GM23248 (cell line): ENCODE measurements around the gene PRODH2. TPM values are rescaled to one million over a fixed set of nuclear protein-coding genes. Genes with fewer than 3 reads are reported as not detected.

Experiments used
- DNase-seq: peaks from one replicate; pipeline ENCODE4 v3.0.0-alpha.2; 2015
- H2AFZ ChIP-seq: fragments of 200-600 bp; sonication (generic); 2 replicates; pipeline ENCODE4 v1.6.1; 2016; ENCODE audit warnings: antibody characterized with exemption
- H3F3A ChIP-seq: fragments of 200-600 bp; sonication (generic); 2 replicates; pipeline ENCODE4 v1.6.1; 2016; ENCODE audit warnings: mild to moderate bottlenecking, antibody characterized with exemption, mixed run types; ENCODE audit not compliant: insufficient read depth
- H3K27ac ChIP-seq: fragments of 200-600 bp; sonication (generic); 2 replicates; pipeline ENCODE4 v1.5.1; 2016; ENCODE audit warnings: mild to moderate bottlenecking
- H3K27me3 ChIP-seq: fragments of 200-600 bp; sonication (generic); replicated peaks from 2 replicates; pipeline ENCODE4 v1.6.1; 2016; ENCODE audit warnings: mild to moderate bottlenecking; ENCODE audit not compliant: insufficient read depth
- H3K36me3 ChIP-seq: fragments of 200-600 bp; sonication (generic); 2 replicates; pipeline ENCODE4 v1.6.1; 2016; ENCODE audit warnings: low read depth, mild to moderate bottlenecking
- H3K4me1 ChIP-seq: fragments of 200-600 bp; sonication (generic); 2 replicates; pipeline ENCODE4 v1.6.1; 2016; ENCODE audit warnings: mild to moderate bottlenecking; ENCODE audit not compliant: insufficient read depth
- H3K4me2 ChIP-seq: fragments of 200-600 bp; sonication (generic); one replicate; pipeline ENCODE4 v1.6.1; 2016; ENCODE audit warnings: mild to moderate bottlenecking; ENCODE audit not compliant: unreplicated experiment
- H3K4me3 ChIP-seq: fragments of 200-600 bp; sonication (generic); 2 replicates; pipeline ENCODE4 v1.5.1; 2016; ENCODE audit warnings: mild to moderate bottlenecking
- H3K79me2 ChIP-seq: fragments of 200-600 bp; sonication (generic); 2 replicates; pipeline ENCODE4 v1.6.1; 2016; ENCODE audit warnings: mild to moderate bottlenecking; ENCODE audit not compliant: insufficient read depth
- H3K9ac ChIP-seq: fragments of 200-600 bp; sonication (generic); 2 replicates; pipeline ENCODE4 v1.6.1; 2016; ENCODE audit warnings: mild to moderate bottlenecking
- H3K9me2 ChIP-seq: fragments of 200-600 bp; sonication (generic); 2 replicates; pipeline ENCODE4 v1.6.1; 2016; ENCODE audit warnings: mixed run types, mild to moderate bottlenecking, moderate library complexity; ENCODE audit not compliant: insufficient read depth
- H3K9me3 ChIP-seq: fragments of 200-600 bp; sonication (generic); one replicate; pipeline ENCODE4 v1.6.1; 2017; ENCODE audit warnings: low read depth
- H4K20me1 ChIP-seq: fragments of 200-600 bp; sonication (generic); 2 replicates; pipeline ENCODE4 v1.6.0; 2016; ENCODE audit not compliant: insufficient read depth
- EZH2 ChIP-seq: fragments of 200-600 bp; sonication (generic); IDR thresholded peaks from 2 replicates; pipeline ENCODE4 v1.6.1; 2018; ENCODE audit warnings: antibody characterized with exemption, mild to moderate bottlenecking; ENCODE audit not compliant: insufficient read depth, poor library complexity, severe bottlenecking
- EZH2phosphoT487 ChIP-seq: fragments of 200-600 bp; sonication (generic); IDR thresholded peaks from 2 replicates; pipeline ENCODE4 v1.6.1; 2018; ENCODE audit warnings: antibody characterized with exemption, moderate library complexity, mild to moderate bottlenecking, low read depth; ENCODE audit not compliant: insufficient read depth
- WGBS, 2 experiments: methylation state at CpG; one replicate each; pipeline ENCODE4 v1.1.6; 2015 to 2017; ENCODE audit warnings: low lambda C conversion rate in 2 of 2, low coverage in 1 of 2; ENCODE audit errors: missing lambda C conversion rate in 2 of 2; 5-methylcytosine and 5-hydroxymethylcytosine counted together
- in situ Hi-C: fragments of 300-500 bp; cut with MboI; formaldehyde crosslinking; loops from 2 replicates; pipeline ENCODE4 v1.15.0; 2020
- polyA plus RNA-seq: library from polyadenylated mRNA; unstranded; fragments of >200 nt; fragmentation: Nextera tagmentation; extraction: Ambion mirVana; gene quantifications from 2 replicates; pipeline ENCODE4 v1.2.1, GENCODE V29; 2016
- total RNA-seq: library from RNA; depleted of rRNA; stranded (reverse); fragments of >200 nt; shearing (Covaris generic); gene quantifications from 2 replicates; pipeline ENCODE4 v1.2.3, GENCODE V29; 2014

The PRODH2 gene
- total and polyA plus RNA-seq, 2 experiments from 2014 or later: not detected

DNA sequence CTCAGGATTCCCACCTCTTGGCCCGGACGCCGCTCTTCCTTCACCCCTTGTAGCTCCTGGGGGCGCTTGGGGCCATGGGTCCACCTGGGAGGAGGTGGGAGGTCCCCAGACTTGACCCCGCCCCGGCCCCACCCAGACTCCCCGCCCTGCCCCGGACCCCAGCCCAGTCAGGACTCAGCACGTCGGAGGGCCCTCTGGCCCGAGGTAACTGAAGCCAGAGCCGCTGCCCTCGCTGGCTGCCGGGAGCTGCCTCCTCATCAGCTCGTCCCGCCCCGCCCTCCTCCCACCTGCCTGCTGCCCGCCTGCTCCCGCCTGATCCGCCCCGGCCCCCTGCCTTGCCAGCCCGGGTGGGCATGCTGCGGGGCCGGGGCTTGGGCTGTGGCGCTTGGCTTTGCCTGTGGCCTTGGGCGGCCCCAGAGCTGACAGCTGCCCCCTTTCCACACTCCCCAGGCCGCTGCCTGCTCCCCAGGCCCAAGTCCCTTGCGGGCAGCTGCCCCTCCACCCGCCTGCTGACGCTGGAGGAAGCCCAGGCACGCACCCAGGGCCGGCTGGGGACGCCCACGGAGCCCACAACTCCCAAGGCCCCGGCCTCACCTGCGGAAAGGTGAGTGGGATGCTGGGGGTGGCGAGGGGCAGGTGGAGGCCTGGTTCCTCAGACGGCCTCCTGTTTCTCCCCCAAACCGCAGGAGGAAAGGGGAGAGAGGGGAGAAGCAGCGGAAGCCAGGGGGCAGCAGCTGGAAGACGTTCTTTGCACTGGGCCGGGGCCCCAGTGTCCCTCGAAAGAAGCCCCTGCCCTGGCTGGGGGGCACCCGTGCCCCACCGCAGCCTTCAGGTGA lies 27.9 kb downstream of the PRODH2 start:
- Histone ChIP-seq H3K9me2 (no peaks in the 10 kb centered on the region), H3K4me1 (no peaks in the 10 kb centered on the region), H3K27ac (no peak overlapping the region), H3K79me2 (no peaks in the 10 kb centered on the region), H3K9ac (no peak overlapping the region), H3F3A (no peaks in the 10 kb centered on the region), H4K20me1 (no peaks in the 10 kb centered on the region), H2AFZ (no peak overlapping the region), H3K36me3 (no peaks in the 10 kb centered on the region), H3K27me3 (no peaks in the 10 kb centered on the region), H3K4me3 (no peak overlapping the region), H3K4me2 (no peak overlapping the region), H3K9me3 (no peaks in the 10 kb centered on the region)
- DNase-seq: no peak
- in situ Hi-C loops: no loop called here
- TF ChIP-seq EZH2: no peak
- TF ChIP-seq EZH2phosphoT487: no peak
- 77 to 84% methylated on average over 19 to 44 of the region's 45 CpGs for WGBS, 2 experiments

DNA sequence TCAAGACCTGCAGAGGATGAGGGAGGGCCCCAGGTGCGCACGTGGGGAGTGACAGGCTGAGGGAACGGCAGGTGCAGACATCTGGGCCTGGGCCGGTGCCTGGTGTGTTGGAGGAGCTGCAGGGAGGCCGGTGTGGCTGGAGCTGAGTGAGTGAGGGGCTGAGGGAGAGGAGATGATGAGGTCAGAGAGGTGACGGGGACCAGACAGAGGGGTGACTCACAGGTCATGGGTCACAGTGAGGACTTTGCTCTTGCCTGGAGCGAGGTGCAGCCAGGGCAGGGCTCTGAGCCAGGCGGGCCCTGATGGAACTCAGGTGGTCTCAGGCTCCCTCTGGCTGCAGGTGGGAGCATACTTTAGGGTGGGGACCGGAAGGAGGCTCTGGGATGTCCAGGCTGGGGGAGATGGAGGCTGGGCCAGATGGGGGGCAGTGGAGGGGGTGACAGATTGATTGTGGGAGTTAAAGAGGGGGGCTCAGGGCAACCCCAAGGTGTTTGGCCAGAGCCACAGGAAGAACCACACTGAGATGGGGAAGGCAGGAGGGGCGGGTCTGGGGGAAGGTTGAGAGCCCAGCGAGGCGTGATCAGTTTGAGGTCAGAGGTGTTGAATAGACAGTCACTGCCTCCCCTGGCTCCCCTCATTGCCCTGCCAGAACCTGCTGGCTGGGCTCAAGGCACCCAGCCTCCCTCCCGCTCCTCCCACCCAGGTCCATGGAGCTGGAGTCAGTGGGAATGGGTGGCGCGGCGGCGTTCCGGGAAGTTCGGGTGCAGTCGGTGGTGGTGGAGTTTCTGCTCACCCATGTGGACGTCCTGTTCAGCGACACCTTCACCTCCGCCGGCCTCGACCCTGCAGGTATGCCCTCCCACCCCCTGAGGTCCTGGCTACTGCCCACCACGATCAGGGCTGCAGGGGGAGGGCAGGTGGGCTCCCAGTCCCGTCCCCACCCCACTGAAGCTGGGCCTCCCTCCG lies 28.9 kb downstream of the PRODH2 start:
- Histone ChIP-seq H3K79me2 (no peaks in the 10 kb centered on the region), H3K9me2 (no peaks in the 10 kb centered on the region), H3K27ac (no peak overlapping the region), H3F3A (no peaks in the 10 kb centered on the region), H3K4me2 (no peak overlapping the region), H3K4me3 (no peak overlapping the region), H4K20me1 (no peaks in the 10 kb centered on the region), H3K4me1 (no peaks in the 10 kb centered on the region), H2AFZ (no peak overlapping the region), H3K36me3 (no peaks in the 10 kb centered on the region), H3K27me3 (no peaks in the 10 kb centered on the region), H3K9ac (no peak overlapping the region), H3K9me3 (no peaks in the 10 kb centered on the region)
- in situ Hi-C loops: no loop called here
- TF ChIP-seq EZH2phosphoT487: no peak
- TF ChIP-seq EZH2: no peak
- WGBS, 2 experiments: 84 to 91% methylated on average over 14 to 28 of the region's 28 CpGs
- DNase-seq: no peak

DNA sequence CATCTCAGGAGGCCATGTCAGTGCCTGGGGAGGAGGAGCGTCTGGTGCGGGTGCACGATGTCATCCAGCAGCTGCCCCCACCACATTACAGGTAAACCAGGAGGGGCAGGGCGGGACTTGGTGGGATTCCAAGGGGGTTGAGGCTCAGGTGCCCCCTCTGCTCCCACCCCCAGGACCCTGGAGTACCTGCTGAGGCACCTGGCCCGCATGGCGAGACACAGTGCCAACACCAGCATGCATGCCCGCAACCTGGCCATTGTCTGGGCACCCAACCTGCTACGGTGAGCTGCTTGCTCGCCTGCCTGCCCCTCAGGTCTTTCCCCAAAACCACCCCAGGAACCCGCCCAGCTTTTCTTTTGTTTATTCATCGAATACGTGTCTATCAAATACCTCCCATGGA lies 30.1 kb downstream of the PRODH2 start:
- DNase-seq: no peak
- no peaks in the 10 kb centered on the region for H3K79me2 ChIP-seq
- H3K9me3 ChIP-seq: no peaks in the 10 kb centered on the region
- no peak overlapping the region for H3K27ac ChIP-seq
- no peaks in the 10 kb centered on the region for H3K4me1 ChIP-seq
- no peaks in the 10 kb centered on the region for H3K36me3 ChIP-seq
- H2AFZ ChIP-seq: no peak overlapping the region
- H3F3A ChIP-seq: no peaks in the 10 kb centered on the region
- 98 to 99% methylated on average over 9 to 11 of the region's 12 CpGs for WGBS, 2 experiments
- no peaks in the 10 kb centered on the region for H4K20me1 ChIP-seq
- H3K9me2 ChIP-seq: no peaks in the 10 kb centered on the region
- H3K4me2 ChIP-seq: no peak overlapping the region
- TF ChIP-seq EZH2 (no peak), EZH2phosphoT487 (no peak)
- H3K9ac ChIP-seq: no peak overlapping the region
- H3K27me3 ChIP-seq: no peaks in the 10 kb centered on the region
- in situ Hi-C loops: no loop called here
- no peak overlapping the region for H3K4me3 ChIP-seq

DNA sequence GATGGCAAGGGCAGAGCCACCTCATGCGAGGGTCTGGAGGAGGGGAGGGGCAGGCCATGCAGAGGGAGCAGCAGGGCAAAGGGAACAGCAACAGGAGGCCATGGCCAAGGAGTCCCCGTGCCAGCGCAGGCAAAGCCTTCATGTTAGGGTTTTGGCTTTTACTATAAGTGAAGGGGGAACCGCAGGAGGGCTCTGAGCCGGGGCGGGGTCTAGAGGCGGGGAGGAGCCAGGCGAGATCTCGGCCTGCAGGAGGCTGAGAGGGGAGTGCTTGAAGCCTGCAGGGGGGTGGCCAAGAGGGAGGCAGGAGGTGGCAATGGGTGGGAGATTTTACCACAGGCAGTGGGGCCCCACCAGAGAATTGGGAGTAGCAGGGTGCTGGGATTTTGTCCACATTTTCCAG lies 31.0 kb downstream of the PRODH2 start:
- in situ Hi-C loops: no loop called here
- Histone ChIP-seq H3K4me3 (no peak overlapping the region), H3K4me2 (no peak overlapping the region), H3K27me3 (no peaks in the 10 kb centered on the region), H3K79me2 (no peaks in the 10 kb centered on the region), H3K36me3 (no peaks in the 10 kb centered on the region), H3K9ac (no peak overlapping the region), H3K27ac (no peak overlapping the region), H2AFZ (no peak overlapping the region), H4K20me1 (no peaks in the 10 kb centered on the region), H3K9me3 (no peaks in the 10 kb centered on the region), H3K9me2 (no peaks in the 10 kb centered on the region), H3K4me1 (no peaks in the 10 kb centered on the region), H3F3A (no peaks in the 10 kb centered on the region)
- WGBS, 2 experiments: 91 to 93% methylated on average over 9 of the region's 9 CpGs
- TF ChIP-seq EZH2phosphoT487 (no peak), EZH2 (no peak)
- DNase-seq: no peak
